Neural progenitor cell (in vitro differentiated cells): ENCODE results near the gene SSC4D.

Source experiments
- CTCF ChIP-seq: fragments of 200-600 bp; sonication (generic); IDR thresholded peaks from 2 replicates; pipeline ENCODE4 v1.5.1; 2017; ENCODE audit warnings: antibody characterized with exemption, mild to moderate bottlenecking
- EZH2 ChIP-seq: fragments of 200-600 bp; sonication (generic); IDR thresholded peaks from 2 replicates; pipeline ENCODE4 v1.6.1; 2017; ENCODE audit warnings: antibody characterized with exemption, mild to moderate bottlenecking, moderate library complexity
- EZH2phosphoT487 ChIP-seq: fragments of 200-600 bp; sonication (generic); IDR thresholded peaks from 2 replicates; pipeline ENCODE4 v1.6.1; 2017; ENCODE audit warnings: antibody characterized with exemption

DNA sequence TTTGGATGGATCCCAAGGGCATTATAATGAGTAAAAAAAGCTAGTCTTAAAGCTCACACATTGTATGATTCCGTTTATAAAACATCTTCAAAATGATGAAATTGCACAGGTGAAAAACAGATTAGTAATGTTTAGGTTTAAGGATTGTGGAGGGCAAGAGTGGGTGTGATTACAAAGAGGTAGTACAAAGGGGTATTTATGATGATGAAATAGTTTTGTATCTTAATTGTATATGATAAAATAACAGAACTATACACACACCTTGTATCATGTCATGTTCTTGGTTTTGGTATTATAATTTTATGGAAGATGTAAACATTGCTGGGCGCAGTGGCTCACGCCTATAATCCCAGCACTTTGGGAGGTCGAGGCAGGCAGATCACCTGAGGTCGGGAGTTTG is 2.8 kb upstream of the SSC4D start:
- TF ChIP-seq CTCF: no peak
- no peak for TF ChIP-seq EZH2phosphoT487
- TF ChIP-seq EZH2: no peak
